Activated CD8-positive, alpha-beta memory T cell treated with anti-CD3 and anti-CD28 coated beads, Interleukin-2, amount 50 U/mL, for 24 hours (primary cell): ENCODE measurements around the gene ARL4A.

Experiments used
- DNase-seq: peaks from one replicate; pipeline ENCODE4 v3.0.0-alpha.2; 2020; ENCODE audit errors: extremely low read depth

The ARL4A gene

GRCh38 chr7:12726908-12727307 lies 39.5 kb downstream of the ARL4A start:
- no peak for DNase-seq

- no peak for DNase-seq
Measured at GRCh38 chr7:12727455-12728191, 40.2 kb downstream of the ARL4A start.

- no peak for DNase-seq
Measured at GRCh38 chr7:12728192-12728538, 40.7 kb downstream of the ARL4A start.

GRCh38 chr7:12729112-12729511 lies 41.7 kb downstream of the ARL4A start:
- no peak for DNase-seq

- DNase-seq = no peak
Measured at GRCh38 chr7:12730523-12730922, 43.1 kb downstream of the ARL4A start.

- DNase-seq = no peak
Measured at GRCh38 chr7:12731214-12731656, 43.8 kb downstream of the ARL4A start.

GRCh38 chr7:12731775-12732174 lies 44.3 kb downstream of the ARL4A start:
- DNase-seq = no peak

GRCh38 chr7:12732428-12732827 lies 45.0 kb downstream of the ARL4A start:
- DNase-seq = no peak

GRCh38 chr7:12735923-12736322 lies 48.5 kb downstream of the ARL4A start:
- no peak for DNase-seq

GRCh38 chr7:12737373-12737772 lies 49.9 kb downstream of the ARL4A start:
- DNase-seq = no peak

- no peak for DNase-seq
Measured at GRCh38 chr7:12737836-12738235, 50.4 kb downstream of the ARL4A start.

- DNase-seq = no peak
Measured at GRCh38 chr7:12738665-12739064, 51.2 kb downstream of the ARL4A start.
